CD4-positive, CD25-positive, alpha-beta regulatory T cell (primary cell): Measurements from ENCODE around the gene STK24. TPM values are rescaled to one million over a fixed set of nuclear protein-coding genes. Genes with fewer than 3 reads are reported as not detected.

Experiments used
- ATAC-seq, 2 donors: fragments of 150-1000 bp; cut with Tn5 transposase; one replicate each; pipeline ENCODE4 v1.10.0; 2021; ENCODE audit warnings: low read depth in 2 of 2, moderate number of reproducible peaks in 2 of 2, moderate library complexity in 1 of 2
- DNase-seq, 3 donors: peaks; one replicate each; pipeline versions ENCODE4 v3.0.0 to v3.0.0-alpha.2; 2012 to 2022; ENCODE audit warnings: mixed read lengths in 1 of 3
- H3K27ac ChIP-seq: one replicate; pipeline ENCODE4 v1.7.0; 2013; ENCODE audit warnings: mild to moderate bottlenecking, low read length; ENCODE audit not compliant: insufficient read depth, poor library complexity, severe bottlenecking
- H3K27me3 ChIP-seq: one replicate; pipeline ENCODE4 v1.7.0; 2013; ENCODE audit warnings: low read length; ENCODE audit not compliant: control insufficient read depth, insufficient read depth
- H3K36me3 ChIP-seq: one replicate; pipeline ENCODE4 v1.7.0; 2013; ENCODE audit warnings: mild to moderate bottlenecking, low read length, moderate library complexity; ENCODE audit not compliant: control insufficient read depth, insufficient read depth
- H3K4me1 ChIP-seq: 2 replicates; pipeline ENCODE4 v1.7.0; 2013; ENCODE audit warnings: mild to moderate bottlenecking, low read length; ENCODE audit not compliant: insufficient read depth, control insufficient read depth, poor library complexity, severe bottlenecking
- H3K4me3 ChIP-seq: one replicate; pipeline ENCODE4 v1.7.0; 2013; ENCODE audit warnings: low read depth, mild to moderate bottlenecking, low read length, moderate library complexity
- H3K9me3 ChIP-seq, 2 experiments: 1 replicate in 1 of 2; 2 replicates in 1 of 2; pipeline ENCODE4 v1.7.0; 2013; ENCODE audit warnings: low read length in 2 of 2, mild to moderate bottlenecking in 1 of 2, moderate library complexity in 1 of 2; ENCODE audit not compliant: control insufficient read depth in 2 of 2
- H3K27ac Mint-ChIP-seq, 3 donors: one replicate each; pipeline ENCODE4 v1.8.0; 2020 to 2022; ENCODE audit warnings: mild to moderate bottlenecking in 3 of 3, mixed read lengths in 3 of 3, moderate library complexity in 2 of 3
- H3K27me3 Mint-ChIP-seq: one replicate; pipeline ENCODE4 v1.8.0; 2022; ENCODE audit warnings: mild to moderate bottlenecking, mixed read lengths
- H3K36me3 Mint-ChIP-seq: one replicate; pipeline ENCODE4 v1.8.0; 2020; ENCODE audit warnings: mixed read lengths
- H3K4me1 Mint-ChIP-seq, 4 donors: one replicate each; pipeline ENCODE4 v1.8.0; 2020 to 2022; ENCODE audit warnings: mixed read lengths in 4 of 4, mild to moderate bottlenecking in 1 of 4
- H3K4me3 Mint-ChIP-seq, 4 donors: one replicate each; pipeline ENCODE4 v1.8.0; 2020 to 2022; ENCODE audit warnings: mild to moderate bottlenecking in 4 of 4, mixed read lengths in 4 of 4, moderate library complexity in 3 of 4
- H3K9me3 Mint-ChIP-seq, 7 donors: one replicate each; pipeline ENCODE4 v1.8.0; 2020 to 2022; ENCODE audit warnings: mixed read lengths in 7 of 7, mild to moderate bottlenecking in 3 of 7, moderate library complexity in 2 of 7
- polyA plus RNA-seq, 4 donors: library from polyadenylated mRNA; unstranded; fragments of 300-500 nt; fragmentation: Illumina TruSeq; gene quantifications; one replicate each; pipeline ENCODE4 v1.2.3, GENCODE V29; 2021
- total RNA-seq: library from RNA; stranded (reverse); gene quantifications from one replicate; pipeline ENCODE4 v1.2.3, GENCODE V29; 2022

STK24 gene
- total and polyA plus RNA-seq, 5 donors from 2014 or later = 26.7 to 141 (median 54.1) TPM

DNA sequence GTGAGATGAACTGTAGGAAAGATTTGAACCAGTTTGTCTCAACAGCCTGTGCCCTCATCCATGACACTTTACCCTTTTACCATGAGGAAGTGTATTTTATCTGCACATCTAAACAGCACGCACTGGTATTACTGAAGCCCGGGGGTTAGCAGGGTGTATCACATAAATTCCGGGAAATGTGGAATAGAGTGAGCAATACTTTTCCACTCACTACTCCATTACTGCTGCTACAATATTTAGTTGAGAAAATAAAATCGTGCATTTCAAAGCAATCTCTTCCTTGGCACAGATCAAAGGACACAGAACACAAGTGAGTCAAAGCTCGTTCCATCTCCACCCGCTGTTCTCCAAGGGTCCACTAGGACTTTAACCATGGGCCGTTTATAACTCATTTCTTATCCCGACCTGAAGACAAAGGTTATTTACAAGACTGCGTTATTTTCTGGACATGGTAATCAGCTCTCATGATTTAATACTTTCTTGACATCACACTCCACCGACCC, 35.2 kb downstream of the STK24 start:
- no peak for DNase-seq
- Histone ChIP-seq H3K4me3 (peak overlapping the region; percentile 68), H3K27me3 (no peaks in the 10 kb centered on the region), H3K27ac (no peak overlapping the region), H3K9me3 (no peaks in the 10 kb centered on the region), H3K36me3 (peaks cover 4% of the 10 kb centered on the region), H3K4me1 (peaks cover 87% of the 10 kb centered on the region)
- ATAC-seq = no peak
- Mint-ChIP-seq H3K27ac (peak overlapping the region in 2 of 3 donors; percentile 49 to 75), H3K4me1 (peaks cover 56 to 98% (median 85%) of the 10 kb centered on the region in 4 donors), H3K9me3 (no peaks in the 10 kb centered on the region), H3K27me3 (no peaks in the 10 kb centered on the region), H3K4me3 (peak overlapping the region; percentile 0 to 90 (median 76)), H3K36me3 (peaks cover 14% of the 10 kb centered on the region)

DNA sequence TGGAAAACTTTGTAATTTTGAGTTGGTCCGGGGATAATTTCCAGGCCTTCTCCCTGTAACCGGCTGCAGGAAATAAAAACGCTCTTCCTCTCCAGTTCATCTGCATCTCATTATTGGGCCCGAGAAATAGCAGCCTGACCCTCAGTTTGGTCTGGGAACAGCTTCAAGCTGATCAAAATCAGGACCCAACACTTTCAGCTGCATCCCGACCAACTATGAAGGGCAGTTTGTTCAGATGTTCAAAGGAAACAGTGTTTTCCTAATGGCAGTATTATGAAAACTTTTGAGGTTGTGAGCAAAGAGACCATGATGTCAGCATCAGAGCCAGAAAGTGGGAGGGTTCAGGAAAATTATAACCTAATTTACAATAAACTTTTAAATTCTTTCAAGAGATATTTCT, 35.7 kb downstream of the STK24 start:
- DNase-seq (no peak), ATAC-seq (no peak)
- Mint-ChIP-seq H3K36me3 (peaks cover 11% of the 10 kb centered on the region), H3K4me1 (peaks cover 54 to 98% (median 85%) of the 10 kb centered on the region in 4 donors), H3K4me3 (peak overlapping the region in 3 of 4 donors; percentile 47 to 90 (median 75)), H3K27me3 (no peaks in the 10 kb centered on the region), H3K27ac (peak overlapping the region in 2 of 3 donors; percentile 79 to 87), H3K9me3 (no peaks in the 10 kb centered on the region)
- H3K4me1 ChIP-seq = peaks cover 89% of the 10 kb centered on the region
- no peak overlapping the region for H3K27ac ChIP-seq
- H3K4me3 ChIP-seq = peak overlapping the region; percentile 68
- no peaks in the 10 kb centered on the region for H3K27me3 ChIP-seq
- H3K36me3 ChIP-seq = no peaks in the 10 kb centered on the region
- H3K9me3 ChIP-seq = no peaks in the 10 kb centered on the region

DNA sequence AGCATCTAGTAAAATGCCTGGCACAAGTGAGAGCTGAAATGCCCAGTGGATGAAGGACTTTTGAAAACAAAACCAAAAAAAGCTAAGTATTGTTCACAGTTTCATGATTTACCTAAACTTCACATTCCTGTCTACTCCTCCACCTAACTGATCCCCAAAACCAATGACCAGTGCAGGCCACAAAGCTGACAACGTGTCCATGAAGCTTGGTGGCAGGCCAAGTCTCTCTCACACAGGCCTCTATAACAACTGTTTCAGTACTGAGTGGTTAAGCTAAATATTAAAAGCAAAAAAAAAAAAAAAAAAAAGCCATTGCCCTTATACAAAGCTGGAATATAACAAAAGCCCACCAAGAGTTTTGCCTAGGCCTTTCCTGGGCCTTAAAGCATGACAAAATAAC, 36.4 kb downstream of the STK24 start:
- peak overlapping the region; percentile 29 to 65 (median 40) for H3K4me3 Mint-ChIP-seq
- H3K36me3 Mint-ChIP-seq = peaks cover 9% of the 10 kb centered on the region
- H3K9me3 ChIP-seq = no peaks in the 10 kb centered on the region
- peaks cover 60 to 98% (median 84%) of the 10 kb centered on the region in 4 donors for H3K4me1 Mint-ChIP-seq
- ATAC-seq (no peak), DNase-seq (no peak)
- H3K27me3 ChIP-seq = no peaks in the 10 kb centered on the region
- H3K27ac ChIP-seq = peak overlapping the region; percentile 31
- H3K4me3 ChIP-seq = no peak overlapping the region
- H3K4me1 ChIP-seq = peaks cover 92% of the 10 kb centered on the region
- H3K27me3 Mint-ChIP-seq = no peaks in the 10 kb centered on the region
- H3K9me3 Mint-ChIP-seq = no peaks in the 10 kb centered on the region
- no peaks in the 10 kb centered on the region for H3K36me3 ChIP-seq
- H3K27ac Mint-ChIP-seq = peak overlapping the region in 2 of 3 donors; percentile 15 to 87

DNA sequence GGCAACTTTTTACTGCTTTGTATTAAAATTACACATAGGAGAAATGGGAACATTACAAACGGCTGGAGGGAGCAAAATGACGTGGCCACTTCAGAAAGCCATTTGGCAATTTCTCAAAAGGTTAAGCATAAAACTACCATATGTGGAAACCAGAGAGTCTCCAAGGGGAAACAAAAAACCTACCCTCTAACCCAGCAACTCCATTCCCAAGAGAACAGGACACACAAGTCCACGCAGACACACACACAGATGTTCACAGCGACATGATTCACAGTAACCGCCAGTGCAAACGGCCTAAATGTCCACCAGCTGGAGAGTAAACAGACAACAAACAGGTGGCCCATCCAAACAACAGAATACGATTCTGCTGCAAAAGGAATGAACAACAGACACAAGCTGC, 37.2 kb downstream of the STK24 start:
- ATAC-seq (no peak), DNase-seq (no peak)
- Histone ChIP-seq H3K36me3 (no peaks in the 10 kb centered on the region), H3K4me3 (no peak overlapping the region), H3K4me1 (peaks cover 90% of the 10 kb centered on the region), H3K27me3 (no peaks in the 10 kb centered on the region), H3K9me3 (no peaks in the 10 kb centered on the region), H3K27ac (no peak overlapping the region)
- Mint-ChIP-seq H3K4me3 (peak overlapping the region in 3 of 4 donors; percentile 15 to 51 (median 46)), H3K36me3 (peaks cover 11% of the 10 kb centered on the region), H3K27me3 (no peaks in the 10 kb centered on the region), H3K9me3 (no peaks in the 10 kb centered on the region), H3K4me1 (peaks cover 58 to 99% (median 84%) of the 10 kb centered on the region in 4 donors), H3K27ac (peak overlapping the region in 2 of 3 donors; percentile 17 to 87)

DNA sequence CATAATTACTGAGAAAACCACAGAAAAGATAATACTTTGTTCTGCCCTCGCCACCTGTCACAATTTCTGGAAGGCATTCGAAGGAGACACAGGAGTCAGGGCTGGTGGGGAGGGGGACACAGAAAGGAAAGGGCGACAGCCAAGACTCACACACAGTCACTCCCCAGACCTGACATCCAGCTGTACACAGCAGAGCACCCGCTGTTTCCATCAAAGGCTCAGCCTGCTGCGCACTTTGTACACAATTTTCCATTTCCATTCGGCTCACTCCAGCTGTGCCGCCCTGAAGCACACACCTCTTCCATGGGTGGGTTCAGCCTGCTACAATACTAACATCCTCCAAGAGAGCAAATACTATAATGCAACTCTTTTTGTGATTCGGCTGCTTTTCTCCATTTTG, 38.0 kb downstream of the STK24 start:
- Mint-ChIP-seq H3K27ac (peak overlapping the region; percentile 32 to 87 (median 79)), H3K4me1 (peaks cover 61 to 99% (median 86%) of the 10 kb centered on the region in 4 donors), H3K27me3 (no peaks in the 10 kb centered on the region), H3K36me3 (peaks cover 13% of the 10 kb centered on the region), H3K4me3 (peak overlapping the region in 3 of 4 donors; percentile 39 to 73 (median 46)), H3K9me3 (no peaks in the 10 kb centered on the region)
- Histone ChIP-seq H3K9me3 (no peaks in the 10 kb centered on the region), H3K27me3 (no peaks in the 10 kb centered on the region), H3K36me3 (no peaks in the 10 kb centered on the region), H3K27ac (no peak overlapping the region), H3K4me1 (peaks cover 89% of the 10 kb centered on the region), H3K4me3 (no peak overlapping the region)
- DNase-seq = no peak
- no peak for ATAC-seq

DNA sequence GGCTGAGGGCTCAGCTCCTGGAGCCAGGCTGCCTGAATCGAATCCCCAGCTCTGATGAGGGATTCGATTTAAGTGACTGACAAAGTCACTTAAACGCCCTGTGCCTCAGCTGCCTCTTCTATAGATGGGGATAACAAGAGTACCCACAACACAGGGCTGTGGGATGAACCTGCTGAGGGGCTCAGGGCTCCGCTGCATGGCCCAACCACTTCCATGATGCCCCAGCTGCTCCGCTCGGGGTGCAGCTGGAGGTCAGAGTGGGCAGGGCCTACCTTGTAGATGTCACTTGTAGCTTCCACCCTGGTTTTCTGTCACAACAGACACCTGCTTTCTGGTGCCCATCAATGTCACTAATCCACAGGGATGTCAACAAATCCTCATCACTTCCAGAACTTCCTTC, 39.2 kb downstream of the STK24 start:
- H3K4me3 Mint-ChIP-seq = peak overlapping the region in 1 of 4 donors; percentile 65
- no peaks in the 10 kb centered on the region for H3K27me3 Mint-ChIP-seq
- no peaks in the 10 kb centered on the region for H3K9me3 Mint-ChIP-seq
- Histone ChIP-seq H3K4me1 (peaks cover 82% of the 10 kb centered on the region), H3K9me3 (no peaks in the 10 kb centered on the region), H3K27ac (no peak overlapping the region), H3K4me3 (no peak overlapping the region), H3K27me3 (no peaks in the 10 kb centered on the region), H3K36me3 (no peaks in the 10 kb centered on the region)
- peak overlapping the region in 2 of 3 donors; percentile 69 to 79 for H3K27ac Mint-ChIP-seq
- ATAC-seq (peak in 1 of 2 donors; percentile 15), DNase-seq (no peak)
- peaks cover 13% of the 10 kb centered on the region for H3K36me3 Mint-ChIP-seq
- H3K4me1 Mint-ChIP-seq = peaks cover 54 to 95% (median 81%) of the 10 kb centered on the region in 4 donors

DNA sequence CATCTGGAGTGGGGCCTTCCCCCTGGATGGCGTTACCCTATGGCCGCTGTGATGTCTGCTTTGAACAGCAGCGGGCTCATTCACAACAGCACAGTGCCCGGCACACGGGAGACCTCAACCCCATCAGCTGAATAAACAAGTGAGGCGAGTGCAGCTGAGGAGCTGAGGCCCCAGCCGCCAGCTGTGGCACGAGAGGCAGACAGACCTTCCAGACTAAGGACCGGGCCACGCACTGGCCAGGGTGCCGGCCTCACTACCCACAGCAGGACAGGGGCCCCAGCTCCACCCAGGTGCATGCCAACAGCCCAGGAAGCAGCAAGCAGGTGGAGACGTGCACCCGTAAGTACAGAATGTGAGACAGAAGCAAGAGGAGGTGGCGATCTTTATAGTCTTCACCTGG, 39.6 kb downstream of the STK24 start:
- H3K27ac Mint-ChIP-seq = peak overlapping the region in 2 of 3 donors; percentile 69 to 76
- no peaks in the 10 kb centered on the region for H3K36me3 ChIP-seq
- peak overlapping the region in 3 of 4 donors; percentile 39 to 74 (median 65) for H3K4me3 Mint-ChIP-seq
- ATAC-seq (peak in 1 of 2 donors; percentile 25), DNase-seq (no peak)
- H3K36me3 Mint-ChIP-seq = peaks cover 13% of the 10 kb centered on the region
- H3K4me1 Mint-ChIP-seq = peaks cover 49 to 95% (median 81%) of the 10 kb centered on the region in 4 donors
- H3K27me3 ChIP-seq = no peaks in the 10 kb centered on the region
- no peak overlapping the region for H3K4me3 ChIP-seq
- no peaks in the 10 kb centered on the region for H3K9me3 ChIP-seq
- H3K27me3 Mint-ChIP-seq = no peaks in the 10 kb centered on the region
- peaks cover 80% of the 10 kb centered on the region for H3K4me1 ChIP-seq
- no peak overlapping the region for H3K27ac ChIP-seq
- H3K9me3 Mint-ChIP-seq = no peaks in the 10 kb centered on the region

DNA sequence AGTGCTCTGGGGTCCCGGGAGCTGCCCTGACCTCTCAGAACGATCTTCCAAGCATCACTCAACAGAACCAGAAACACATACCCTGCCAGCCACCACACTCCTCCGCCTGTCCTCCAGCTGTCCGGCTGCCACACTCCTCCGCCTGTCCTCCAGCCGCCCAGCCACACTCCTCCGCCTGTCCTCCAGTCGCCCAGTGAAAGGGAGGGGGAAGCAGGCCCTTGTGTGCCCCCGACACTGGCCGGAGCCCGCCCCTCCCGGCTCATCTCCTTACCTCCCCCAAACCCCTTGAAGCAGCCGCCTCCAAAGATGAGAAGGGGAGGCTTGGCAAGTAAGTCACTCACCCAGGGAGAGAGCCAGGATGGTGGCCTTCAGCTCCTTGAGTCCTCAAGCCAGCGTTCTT, 40.2 kb downstream of the STK24 start:
- peaks cover 80% of the 10 kb centered on the region for H3K4me1 ChIP-seq
- H3K27me3 Mint-ChIP-seq = no peaks in the 10 kb centered on the region
- no peak overlapping the region for H3K27ac ChIP-seq
- ATAC-seq = no peak
- H3K4me3 ChIP-seq = no peak overlapping the region
- peak overlapping the region; percentile 31 to 74 (median 69) for H3K4me3 Mint-ChIP-seq
- no peaks in the 10 kb centered on the region for H3K27me3 ChIP-seq
- no peaks in the 10 kb centered on the region for H3K9me3 Mint-ChIP-seq
- no peaks in the 10 kb centered on the region for H3K36me3 ChIP-seq
- peaks cover 13% of the 10 kb centered on the region for H3K36me3 Mint-ChIP-seq
- peaks cover 43 to 95% (median 79%) of the 10 kb centered on the region in 4 donors for H3K4me1 Mint-ChIP-seq
- peak overlapping the region; percentile 65 to 85 (median 69) for H3K27ac Mint-ChIP-seq
- DNase-seq = no peak
- H3K9me3 ChIP-seq = no peaks in the 10 kb centered on the region
